Breast epithelium (tissue), 3 donors: ENCODE results near the gene ATAT1.

Source experiments
- POLR2A ChIP-seq: fragments of 450-650 bp; IDR thresholded peaks from one replicate; pipeline ENCODE4 v1.6.1; 2016; ENCODE audit warnings: antibody characterized with exemption, mild to moderate bottlenecking, moderate library complexity
- POLR2AphosphoS5 ChIP-seq, 3 donors: sonication (generic); formaldehyde crosslinking; IDR thresholded peaks; one replicate each; pipeline ENCODE4 v1.6.1; 2017; ENCODE audit warnings: antibody characterized with exemption in 3 of 3

GRCh38 chr6:30686908-30687658 is 60.4 kb downstream of the ATAT1 start:
- TF ChIP-seq POLR2A (no peak), POLR2AphosphoS5 (IDR thresholded peaks at IDR 0.05) (peak; percentile 80 to 95 (median 91))
